Osteoblast (primary cell): ENCODE measurements around the gene PPP1R3E. TPM values are rescaled to one million over a fixed set of nuclear protein-coding genes. Genes with fewer than 3 reads are reported as not detected.

Experiments
- DNase-seq: peaks from one replicate; pipeline ENCODE4 v3.0.0; 2011; ENCODE audit warnings: low spot score, mixed read lengths; ENCODE audit not compliant: insufficient read length; ENCODE audit errors: missing footprints
- H2AFZ ChIP-seq: 2 replicates; pipeline ENCODE4 v1.6.0; 2011; ENCODE audit warnings: mild to moderate bottlenecking, low read length
- H3K27ac ChIP-seq: 2 replicates; pipeline ENCODE4 v1.5.1; 2011; ENCODE audit warnings: mild to moderate bottlenecking, low read depth, low read length, moderate library complexity
- H3K27me3 ChIP-seq: 2 replicates; pipeline ENCODE4 v1.6.0; 2012; ENCODE audit warnings: mild to moderate bottlenecking, control low read depth, inconsistent platforms, low read length, moderate library complexity; ENCODE audit not compliant: insufficient read depth
- H3K36me3 ChIP-seq: 2 replicates; pipeline ENCODE4 v1.5.1; 2011; ENCODE audit warnings: mild to moderate bottlenecking, low read length, control low read depth, moderate library complexity; ENCODE audit not compliant: insufficient read depth
- H3K4me1 ChIP-seq: 2 replicates; pipeline ENCODE4 v1.5.1; 2011; ENCODE audit warnings: mild to moderate bottlenecking, low read length, control low read depth, moderate library complexity; ENCODE audit not compliant: insufficient read depth
- H3K4me2 ChIP-seq: 2 replicates; pipeline ENCODE4 v1.6.0; 2011; ENCODE audit warnings: mild to moderate bottlenecking, low read length; ENCODE audit not compliant: insufficient read depth
- H3K4me3 ChIP-seq: fragments of 200-600 bp; sonication (generic); 3 replicates; pipeline ENCODE4 v1.5.1; 2012; ENCODE audit warnings: mild to moderate bottlenecking, low read length, inconsistent platforms; ENCODE audit not compliant: insufficient read depth
- H3K79me2 ChIP-seq: 2 replicates; pipeline ENCODE4 v1.6.0; 2012; ENCODE audit warnings: mild to moderate bottlenecking, low read length, control low read depth, inconsistent platforms; ENCODE audit not compliant: insufficient read depth
- H3K9me3 ChIP-seq: 2 replicates; pipeline ENCODE4 v1.5.1; 2011; ENCODE audit warnings: low read depth, low read length, control low read depth
- H4K20me1 ChIP-seq: 2 replicates; pipeline ENCODE4 v1.6.0; 2012; ENCODE audit warnings: mild to moderate bottlenecking, low read length, control low read depth; ENCODE audit not compliant: insufficient read depth
- total RNA-seq: library from RNA; depleted of rRNA; stranded (reverse); fragments of >200 nt; gene quantifications from 2 replicates; pipeline ENCODE4 v1.2.3, GENCODE V29; 2012
- TF ChIP-seq, protein P1 (sequence below): IDR thresholded peaks from 2 replicates; pipeline ENCODE4 v1.5.1; 2011; ENCODE audit warnings: mild to moderate bottlenecking, low read depth, low read length, moderate library complexity; ENCODE audit errors: extremely low read depth

Gene PPP1R3E
- total RNA-seq, 1 donor: 7.6 TPM

DNA sequence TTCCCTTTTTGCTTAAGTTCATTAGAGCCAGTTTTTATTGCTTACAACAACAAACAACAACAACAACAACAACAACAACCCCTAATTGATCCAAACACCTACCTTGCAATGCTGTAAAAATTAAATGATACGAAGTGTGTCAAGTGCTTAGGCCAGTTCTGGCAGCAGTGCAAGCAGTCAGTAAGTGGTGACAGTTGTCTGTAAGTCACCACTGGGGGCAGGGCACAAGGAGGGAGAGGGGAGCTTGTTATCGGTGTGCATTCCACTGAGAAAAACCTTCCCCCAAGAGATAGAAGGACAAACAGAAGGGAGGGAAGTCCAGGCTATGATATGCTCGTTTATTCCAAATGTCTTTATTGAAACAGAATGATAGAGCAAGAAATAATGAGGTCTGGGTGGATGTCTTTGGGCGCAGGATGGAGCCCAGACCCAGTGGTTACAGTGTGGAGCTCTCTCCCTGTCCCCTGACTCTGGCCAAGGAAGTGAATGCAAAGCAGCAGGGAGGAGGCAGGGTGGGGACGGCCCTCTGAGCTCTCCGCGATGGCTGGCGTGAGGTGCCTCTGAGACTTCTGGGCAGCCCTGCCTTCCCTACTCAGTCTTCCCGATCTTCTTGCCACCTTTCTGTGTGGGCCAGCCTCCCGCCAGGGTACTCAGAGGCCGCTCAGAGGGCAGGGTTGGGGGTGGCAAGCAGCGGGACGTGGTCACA, 43.5 kb upstream of the PPP1R3E start:
- no peak overlapping the region for H3K27ac ChIP-seq
- H3K4me3 ChIP-seq: no peak overlapping the region
- no peaks in the 10 kb centered on the region for H3K9me3 ChIP-seq
- TF ChIP-seq, protein P1, sequence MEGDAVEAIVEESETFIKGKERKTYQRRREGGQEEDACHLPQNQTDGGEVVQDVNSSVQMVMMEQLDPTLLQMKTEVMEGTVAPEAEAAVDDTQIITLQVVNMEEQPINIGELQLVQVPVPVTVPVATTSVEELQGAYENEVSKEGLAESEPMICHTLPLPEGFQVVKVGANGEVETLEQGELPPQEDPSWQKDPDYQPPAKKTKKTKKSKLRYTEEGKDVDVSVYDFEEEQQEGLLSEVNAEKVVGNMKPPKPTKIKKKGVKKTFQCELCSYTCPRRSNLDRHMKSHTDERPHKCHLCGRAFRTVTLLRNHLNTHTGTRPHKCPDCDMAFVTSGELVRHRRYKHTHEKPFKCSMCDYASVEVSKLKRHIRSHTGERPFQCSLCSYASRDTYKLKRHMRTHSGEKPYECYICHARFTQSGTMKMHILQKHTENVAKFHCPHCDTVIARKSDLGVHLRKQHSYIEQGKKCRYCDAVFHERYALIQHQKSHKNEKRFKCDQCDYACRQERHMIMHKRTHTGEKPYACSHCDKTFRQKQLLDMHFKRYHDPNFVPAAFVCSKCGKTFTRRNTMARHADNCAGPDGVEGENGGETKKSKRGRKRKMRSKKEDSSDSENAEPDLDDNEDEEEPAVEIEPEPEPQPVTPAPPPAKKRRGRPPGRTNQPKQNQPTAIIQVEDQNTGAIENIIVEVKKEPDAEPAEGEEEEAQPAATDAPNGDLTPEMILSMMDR: no peak
- H3K4me1 ChIP-seq: no peaks in the 10 kb centered on the region
- H2AFZ ChIP-seq: no peak overlapping the region
- H3K36me3 ChIP-seq: no peaks in the 10 kb centered on the region
- H4K20me1 ChIP-seq: peaks cover 2% of the 10 kb centered on the region
- no peaks in the 10 kb centered on the region for H3K27me3 ChIP-seq
- no peak overlapping the region for H3K4me2 ChIP-seq
- H3K79me2 ChIP-seq: no peaks in the 10 kb centered on the region
- DNase-seq: peak; percentile 30

DNA sequence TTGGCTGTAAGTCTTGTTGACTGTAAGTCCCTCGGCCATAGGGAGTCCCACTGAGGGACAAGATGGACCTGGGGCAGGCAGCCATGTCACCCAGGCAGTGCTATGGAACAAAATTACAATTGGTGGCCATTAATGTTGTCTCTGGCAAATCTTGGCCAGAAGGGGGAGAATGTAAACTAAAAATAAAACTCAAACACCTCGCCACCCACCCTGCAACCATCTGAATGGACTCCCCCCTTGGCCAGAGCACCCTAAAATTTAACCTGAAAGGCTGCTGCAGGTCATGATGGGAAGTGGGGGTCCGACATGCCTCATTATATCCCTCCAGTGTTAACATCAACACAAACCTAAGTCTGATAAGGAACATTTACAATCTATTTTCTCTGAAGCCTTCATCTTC, 41.8 kb upstream of the PPP1R3E start:
- TF ChIP-seq, protein P1: peak; percentile 12
- no peak overlapping the region for H3K27ac ChIP-seq
- H3K79me2 ChIP-seq: no peaks in the 10 kb centered on the region
- H3K4me2 ChIP-seq: no peak overlapping the region
- H4K20me1 ChIP-seq: no peaks in the 10 kb centered on the region
- no peak overlapping the region for H3K4me3 ChIP-seq
- H3K4me1 ChIP-seq: no peaks in the 10 kb centered on the region
- H3K36me3 ChIP-seq: no peaks in the 10 kb centered on the region
- no peaks in the 10 kb centered on the region for H3K9me3 ChIP-seq
- H2AFZ ChIP-seq: no peak overlapping the region
- no peaks in the 10 kb centered on the region for H3K27me3 ChIP-seq
- DNase-seq: peak; percentile 29

DNA sequence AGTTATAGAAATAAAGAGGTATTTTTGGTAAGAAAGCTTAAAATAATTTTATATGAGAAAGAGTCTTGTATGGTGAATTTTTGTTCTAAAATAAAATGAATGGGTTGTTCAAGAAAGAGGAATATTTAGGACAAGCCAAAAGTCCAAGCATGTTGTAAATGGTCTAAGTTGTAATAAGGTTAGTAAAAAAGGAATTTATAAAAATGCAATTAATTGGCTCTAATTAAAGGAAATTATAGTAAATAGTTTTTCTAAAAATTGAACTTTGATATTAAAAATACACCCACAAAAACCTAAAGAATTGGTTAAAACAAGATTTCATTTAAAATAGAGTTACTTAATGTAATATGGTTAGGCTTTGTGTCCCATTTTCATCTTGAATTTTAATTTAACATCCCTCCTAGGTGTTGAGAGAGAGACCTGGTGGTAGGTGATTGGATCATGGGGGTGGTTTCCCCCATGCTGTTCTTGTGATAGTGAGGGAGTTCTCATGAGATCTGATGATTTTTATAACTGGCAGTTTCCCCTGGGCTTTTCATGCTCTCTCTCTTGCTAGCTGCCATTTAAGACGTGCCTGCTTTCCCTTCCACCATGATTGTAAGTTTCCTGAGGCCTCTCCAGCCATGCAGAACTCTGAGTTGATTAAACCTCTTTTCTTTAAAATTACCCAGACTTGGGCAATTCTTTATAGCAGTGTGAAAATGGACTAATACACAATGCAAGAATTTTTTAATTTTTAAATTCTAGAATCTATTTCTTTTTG, 37.0 kb upstream of the PPP1R3E start:
- Histone ChIP-seq H3K4me1 (no peaks in the 10 kb centered on the region), H4K20me1 (no peaks in the 10 kb centered on the region), H2AFZ (no peak overlapping the region), H3K27ac (no peak overlapping the region), H3K27me3 (no peaks in the 10 kb centered on the region), H3K79me2 (no peaks in the 10 kb centered on the region), H3K36me3 (no peaks in the 10 kb centered on the region), H3K9me3 (no peaks in the 10 kb centered on the region), H3K4me2 (no peak overlapping the region), H3K4me3 (no peak overlapping the region)
- TF ChIP-seq, protein P1: no peak
- no peak for DNase-seq

DNA sequence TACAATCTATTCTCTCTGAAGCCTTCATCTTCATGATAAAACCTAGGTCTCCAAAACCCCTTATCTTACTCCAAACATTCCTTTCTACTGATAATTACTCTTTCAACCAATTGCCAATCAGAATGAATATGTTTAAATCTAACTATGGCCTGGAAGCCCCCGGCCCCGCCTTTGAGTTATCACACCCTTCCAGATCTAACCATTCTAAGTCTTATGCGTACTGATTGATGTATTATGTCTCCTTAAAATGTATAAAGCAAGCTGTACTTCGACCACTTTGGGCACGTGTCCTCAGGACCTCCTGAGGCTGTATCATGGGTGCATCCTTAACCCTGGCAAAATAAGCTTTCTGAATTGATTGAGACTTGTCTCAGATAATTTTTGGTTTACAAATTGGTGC, 33.0 kb upstream of the PPP1R3E start:
- TF ChIP-seq, protein P1: no peak
- H3K4me1 ChIP-seq: no peaks in the 10 kb centered on the region
- H3K4me3 ChIP-seq: no peak overlapping the region
- no peak overlapping the region for H3K27ac ChIP-seq
- H3K79me2 ChIP-seq: no peaks in the 10 kb centered on the region
- no peak for DNase-seq
- no peak overlapping the region for H2AFZ ChIP-seq
- no peaks in the 10 kb centered on the region for H3K27me3 ChIP-seq
- H3K9me3 ChIP-seq: no peaks in the 10 kb centered on the region
- H3K36me3 ChIP-seq: no peaks in the 10 kb centered on the region
- H3K4me2 ChIP-seq: no peak overlapping the region
- no peaks in the 10 kb centered on the region for H4K20me1 ChIP-seq
